Measurements from ENCODE around the gene CX3CL1.
"Not testable (repeated sequence)": the region's sequence is repeated elsewhere in the genome, so short reads cannot be mapped to it uniquely, and the experiment has no call there.

Gene CX3CL1

DNA sequence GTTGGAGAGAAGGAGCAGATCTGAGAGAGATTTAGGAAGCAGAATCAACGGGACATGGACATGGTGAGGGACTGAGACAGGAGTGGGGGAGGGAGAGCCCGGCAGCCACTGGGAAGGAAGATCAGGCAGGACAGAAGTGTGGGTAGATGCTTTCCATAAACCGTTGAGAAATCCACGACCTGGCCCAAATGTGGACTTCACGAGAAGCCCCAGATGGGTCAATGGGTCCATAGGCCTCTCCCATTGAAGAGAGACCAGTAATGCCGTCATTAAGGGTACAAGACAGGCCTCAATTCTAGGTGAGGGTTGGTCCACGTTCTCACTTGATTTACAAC is 14.2 kb upstream of the CX3CL1 start:
- no peak for DNase-seq

DNA sequence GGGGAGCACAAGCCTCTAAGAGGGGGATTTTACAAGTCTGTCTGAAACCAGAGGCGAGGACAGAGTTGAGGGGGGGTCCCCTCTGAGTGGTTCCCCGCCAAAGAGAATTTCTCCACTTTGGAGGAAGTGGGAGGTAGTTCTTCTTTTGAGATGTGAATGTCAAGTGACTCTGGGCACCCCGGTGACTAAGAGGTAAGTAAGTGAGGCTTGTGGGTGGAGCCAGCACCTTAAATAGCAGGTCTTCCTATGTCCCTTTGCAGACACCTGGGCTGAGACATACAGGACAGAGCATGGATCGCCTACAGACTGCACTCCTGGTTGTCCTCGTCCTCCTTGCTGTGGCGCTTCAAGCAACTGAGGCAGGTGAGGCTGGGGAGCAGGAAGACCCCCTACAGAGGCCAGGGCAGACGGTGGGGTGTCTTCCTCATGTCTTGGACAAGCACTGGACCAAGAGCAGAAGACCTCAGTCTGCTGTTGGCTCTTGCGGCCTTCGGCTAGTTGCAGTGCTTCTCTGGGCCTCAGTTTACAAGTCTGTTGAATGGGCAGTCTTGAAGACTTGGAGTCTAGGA is 13.7 kb upstream of the CX3CL1 start, which contains the start of gene CCL22:
CCL22 (plus strand) TSS at position 257 of the 569 bp plus-strand sequence; CDS start at position 291, 34 bp downstream.
- no peak for DNase-seq

- no peak for DNase-seq
Observed at GRCh38 chr16:57360321-57360935, 11.9 kb upstream of the CX3CL1 start.

DNA sequence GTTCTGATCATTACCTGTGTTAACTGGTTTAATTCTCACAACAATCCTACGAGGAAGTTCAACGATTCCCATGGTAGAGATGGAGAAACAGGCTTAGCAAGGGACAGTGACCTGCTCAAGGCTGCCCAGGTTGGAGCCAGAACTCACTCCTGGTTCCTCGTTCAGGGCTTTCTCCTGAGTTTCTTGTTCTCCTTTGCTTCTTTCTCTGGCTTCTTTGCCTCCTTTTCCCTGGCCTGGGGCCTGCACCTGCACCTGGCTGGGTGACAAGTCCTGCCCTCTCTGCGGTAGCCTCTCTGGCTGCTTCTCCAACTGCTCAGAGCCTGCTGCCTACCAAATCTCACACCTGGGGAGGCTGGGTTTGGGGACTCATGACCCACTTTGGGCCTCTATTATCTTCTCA is 10.9 kb upstream of the CX3CL1 start:
- DNase-seq = no peak

GRCh38 chr16:57364143-57364542 is 8.1 kb upstream of the CX3CL1 start:
- no peak for DNase-seq

- no peak for DNase-seq
Observed at GRCh38 chr16:57366544-57367040, 5.7 kb upstream of the CX3CL1 start.

DNA sequence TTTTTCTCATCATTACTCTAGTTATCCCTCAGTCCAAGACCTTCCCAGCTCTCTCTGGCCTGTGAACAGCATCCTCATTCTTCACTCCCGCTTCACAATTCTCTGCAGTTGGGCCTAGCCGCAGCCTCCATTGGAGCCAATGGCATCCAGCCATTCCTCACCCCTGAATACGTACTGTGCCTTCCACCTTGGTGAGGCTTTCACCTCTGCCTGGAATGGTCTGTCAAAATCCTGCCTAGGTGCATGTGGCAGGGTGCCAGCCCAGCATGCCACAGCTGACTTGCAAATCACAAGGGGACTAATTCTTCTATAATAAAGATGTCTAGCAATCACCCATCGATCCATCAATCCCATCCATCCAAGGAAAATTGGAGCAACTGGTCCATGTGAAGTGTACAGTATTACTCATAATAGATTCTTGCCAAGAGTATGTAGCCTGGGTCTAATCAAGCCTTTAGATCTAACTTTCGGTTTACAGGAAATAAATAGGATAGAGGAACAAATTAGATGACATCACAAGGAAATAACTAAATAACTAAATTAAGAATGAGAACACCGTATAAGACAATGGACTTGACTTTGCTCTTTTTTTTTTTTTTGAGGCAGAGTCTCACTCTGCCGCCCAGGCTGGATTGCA is 5.1 kb upstream of the CX3CL1 start:
- DNase-seq = no peak

DNA sequence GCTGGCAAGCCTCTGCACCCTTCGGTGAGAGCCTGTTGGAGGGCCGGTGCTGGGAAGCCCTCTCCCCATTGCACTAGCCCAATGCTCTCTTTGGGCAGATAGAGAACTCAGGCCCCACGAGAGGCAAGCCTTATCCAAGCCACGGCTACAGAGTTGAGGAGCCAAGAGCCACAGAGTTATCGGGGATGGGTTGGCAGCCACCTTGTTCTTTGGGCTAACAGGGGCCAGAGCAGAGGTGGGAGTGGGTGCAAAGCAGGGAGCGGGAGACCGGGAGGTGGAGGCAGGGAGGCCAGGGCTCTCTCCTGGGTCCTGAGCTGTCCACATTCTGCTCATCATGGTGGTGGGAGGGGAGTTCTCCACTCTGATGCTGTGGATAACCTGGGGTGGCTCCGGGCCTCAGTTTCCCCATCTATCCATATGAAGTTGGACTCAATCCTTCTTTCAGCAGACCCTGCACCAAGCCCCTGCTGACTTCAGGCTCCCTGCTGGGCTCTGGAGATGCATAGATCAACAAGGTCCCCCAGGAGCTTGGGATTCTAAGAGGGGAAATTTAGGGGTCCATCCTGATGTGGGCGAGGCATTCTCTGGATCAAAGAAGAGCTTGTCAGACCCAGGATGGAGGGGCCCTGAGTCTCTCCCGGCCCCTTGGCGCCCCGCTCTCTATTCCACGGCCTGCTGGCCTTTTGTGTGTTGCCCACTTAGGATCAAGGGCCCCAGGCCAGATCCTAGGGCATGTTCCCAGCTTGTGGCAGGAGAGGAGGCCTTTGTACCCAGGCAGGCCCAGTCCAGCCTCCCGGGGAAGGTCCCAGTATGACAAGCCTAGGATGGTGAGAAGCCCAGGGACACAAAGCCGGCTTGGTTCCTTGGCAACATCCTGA is 557 bp upstream of the CX3CL1 start:
- DNase-seq = no peak

DNA sequence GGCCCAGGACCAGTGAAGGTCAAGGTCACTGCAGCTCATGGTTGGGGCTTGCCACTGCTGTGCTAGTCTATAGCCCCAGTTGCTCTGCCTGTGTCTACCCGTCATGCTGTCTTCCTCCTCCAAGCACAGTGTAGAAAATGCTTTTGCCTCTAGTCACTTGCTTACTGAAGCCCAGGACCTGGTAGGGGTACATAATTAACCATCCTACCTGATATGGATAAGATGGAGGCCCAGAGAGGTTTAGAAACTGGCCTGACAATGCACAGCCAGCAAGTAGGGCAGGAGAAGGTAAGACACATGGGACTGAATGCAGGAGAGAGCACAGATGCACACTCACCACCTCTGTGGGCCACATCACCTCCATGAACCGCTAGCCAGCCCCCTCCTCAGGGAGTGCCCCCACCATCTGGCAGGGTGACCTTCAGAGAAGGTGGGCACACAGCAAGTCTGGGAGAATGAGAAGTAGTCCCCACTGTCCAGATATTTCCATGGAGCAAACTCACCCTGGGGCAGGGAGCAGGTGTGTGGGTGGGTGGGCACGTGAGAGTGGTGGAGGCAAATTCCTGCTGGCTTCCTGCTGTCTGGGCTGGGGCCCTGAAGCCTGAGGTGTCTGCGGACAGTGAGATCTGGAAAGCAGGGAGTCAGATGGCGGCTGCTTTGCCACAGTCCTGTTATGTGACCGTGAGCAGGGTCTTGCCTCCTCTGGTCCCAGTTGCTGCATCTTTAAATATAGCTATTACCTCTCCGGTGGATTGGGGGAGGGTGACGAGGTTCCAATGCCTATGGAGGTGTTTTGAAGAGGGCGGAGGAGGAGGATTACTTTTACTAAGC is 1.0 kb downstream of the CX3CL1 start:
- peak; percentile 39 for DNase-seq

DNA sequence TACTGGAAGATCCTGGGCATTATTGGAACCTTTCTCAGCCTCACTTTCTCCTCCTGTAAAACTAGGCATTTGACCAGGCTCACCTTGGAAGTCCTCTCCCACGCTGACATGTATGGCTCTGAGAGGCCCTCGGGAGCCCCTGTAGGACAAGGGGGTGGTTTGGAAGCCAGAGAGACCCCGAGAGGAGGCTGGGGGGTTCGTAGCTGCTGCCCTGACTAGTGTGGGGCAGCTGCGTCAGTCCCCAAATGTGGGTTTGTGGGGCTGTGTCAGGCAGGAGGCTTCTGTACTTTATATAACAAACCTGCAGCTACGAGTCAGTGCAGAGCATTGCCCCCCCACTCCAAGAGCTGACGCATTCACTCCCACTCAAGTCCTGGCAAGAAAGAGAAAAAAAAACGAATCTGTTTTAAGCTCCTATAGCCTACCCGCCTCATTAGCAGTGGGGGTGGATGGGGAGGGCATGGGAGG is 1.8 kb downstream of the CX3CL1 start:
- peak; percentile 83 for DNase-seq

DNA sequence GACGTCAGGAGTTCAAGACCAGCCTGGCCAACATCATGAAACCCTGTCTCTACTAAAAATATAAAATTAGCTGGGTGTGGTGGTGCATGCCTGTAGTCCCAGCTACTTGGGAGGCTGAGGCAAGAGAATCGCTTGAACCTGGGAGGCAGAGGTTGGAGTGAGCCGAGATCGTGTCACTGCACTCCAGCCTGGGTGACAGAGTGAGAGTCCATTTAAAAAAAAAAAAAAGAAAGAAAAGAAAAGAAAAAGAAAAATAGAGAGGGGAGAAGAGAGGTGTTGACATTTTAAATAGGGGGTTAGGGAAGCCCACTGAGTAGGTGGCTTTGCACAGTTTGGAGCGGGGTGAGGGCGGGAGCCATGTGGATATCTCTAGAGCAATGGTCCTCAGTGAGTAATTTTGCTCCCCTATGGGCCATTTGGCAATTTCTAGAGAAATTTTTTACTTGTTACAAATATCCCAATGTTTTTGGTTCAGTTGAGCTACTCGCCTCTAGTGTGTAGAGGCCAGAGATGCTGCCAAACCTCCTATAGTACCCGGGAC is 2.7 kb downstream of the CX3CL1 start:
- not testable (repeated sequence) for DNase-seq

- no peak for DNase-seq
Observed at GRCh38 chr16:57376313-57376818, 4.1 kb downstream of the CX3CL1 start.

DNA sequence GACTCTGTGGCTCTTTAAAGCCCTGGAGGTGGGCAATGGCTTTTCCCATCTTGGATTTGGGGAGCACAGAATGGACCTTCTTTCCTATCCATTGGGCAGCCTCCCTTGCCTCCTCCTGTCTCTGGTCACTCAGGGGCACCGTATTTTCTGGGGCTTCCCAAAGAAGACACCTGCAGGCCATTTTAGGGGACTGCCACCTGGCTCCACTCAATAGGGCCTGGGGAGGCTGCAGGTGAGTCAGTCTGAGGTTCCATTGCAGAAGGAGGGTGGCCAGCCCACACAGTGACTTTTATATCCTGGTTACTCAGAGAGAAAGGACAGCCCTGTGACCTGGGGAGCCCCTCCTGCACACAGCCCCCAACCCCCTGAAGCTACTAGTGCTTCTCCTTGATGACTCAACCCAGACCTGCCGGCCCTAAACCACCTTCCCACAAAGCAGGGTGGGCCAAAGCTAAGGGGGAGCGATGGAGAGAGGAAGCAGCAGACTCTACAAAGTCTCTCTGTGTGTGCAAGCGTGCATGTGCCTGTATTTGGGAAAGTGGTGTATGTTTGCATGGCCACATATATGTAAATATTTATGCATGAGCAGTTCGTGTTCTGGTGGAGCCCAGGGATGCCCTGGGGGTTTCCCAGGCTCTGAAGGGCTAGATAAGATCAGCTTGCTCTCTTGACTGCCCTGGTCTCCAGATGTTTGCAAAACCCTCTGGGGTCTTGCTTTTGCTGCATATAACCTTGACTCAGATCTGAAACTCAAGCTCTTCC is 5.0 kb downstream of the CX3CL1 start:
- DNase-seq = peak; percentile 8

DNA sequence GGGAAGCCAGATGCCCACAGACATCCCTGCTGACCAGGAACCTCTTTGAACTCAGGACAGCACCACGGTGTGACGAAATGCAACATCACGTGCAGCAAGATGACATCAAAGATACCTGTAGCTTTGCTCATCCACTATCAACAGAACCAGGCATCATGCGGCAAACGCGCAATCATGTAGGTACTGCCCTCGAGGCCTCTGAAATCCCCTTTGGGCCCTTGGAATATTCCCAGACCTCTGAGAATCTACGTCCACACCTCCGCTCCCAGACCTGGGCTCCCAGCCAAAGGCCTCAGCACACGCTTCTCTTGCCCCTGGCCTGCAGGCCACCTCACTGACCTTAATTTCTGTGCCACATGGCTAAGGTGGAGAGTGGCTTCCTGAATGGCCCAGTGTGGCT is 7.3 kb downstream of the CX3CL1 start:
- no peak for DNase-seq

DNA sequence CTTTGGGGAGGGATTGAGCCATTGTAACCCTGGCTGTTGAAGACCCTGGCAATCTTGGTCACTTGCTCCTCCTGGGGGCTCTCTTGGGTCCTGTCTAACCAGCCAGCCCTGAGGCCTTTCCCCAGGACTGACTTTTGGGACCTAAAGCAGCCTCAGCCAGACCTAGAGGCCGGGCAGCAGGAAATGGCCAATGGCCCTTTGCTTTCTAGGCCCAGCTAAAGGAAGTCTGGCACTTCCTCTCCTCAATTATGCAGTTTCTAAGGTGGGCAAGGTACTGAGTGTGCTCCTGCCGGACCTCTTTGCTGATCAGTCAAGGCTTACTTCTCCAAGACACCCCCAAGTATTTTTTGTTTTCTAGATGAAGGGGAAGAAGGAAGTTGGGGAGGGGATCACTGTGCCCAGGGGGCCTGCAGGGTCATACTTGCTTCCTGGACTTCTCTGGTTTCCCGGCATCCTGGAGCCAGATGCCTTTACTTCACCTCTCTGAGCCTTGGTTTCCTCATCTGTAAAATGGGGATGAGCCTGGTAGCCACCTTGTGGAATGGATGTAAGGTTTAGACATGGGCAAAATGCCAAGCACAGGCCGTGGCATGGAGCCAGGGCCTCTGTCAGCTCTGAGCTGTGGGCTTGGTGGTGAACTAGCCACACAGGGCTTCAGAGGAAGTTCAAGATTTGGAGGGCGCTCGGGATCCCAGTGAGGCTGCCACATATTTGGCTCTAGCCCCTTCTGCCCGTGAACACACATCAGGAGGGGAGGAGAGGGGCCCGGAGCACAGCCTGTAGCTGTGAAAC is 8.6 kb downstream of the CX3CL1 start:
- DNase-seq = no peak

- no peak for DNase-seq
Observed at GRCh38 chr16:57381791-57382534, 9.7 kb downstream of the CX3CL1 start.

DNA sequence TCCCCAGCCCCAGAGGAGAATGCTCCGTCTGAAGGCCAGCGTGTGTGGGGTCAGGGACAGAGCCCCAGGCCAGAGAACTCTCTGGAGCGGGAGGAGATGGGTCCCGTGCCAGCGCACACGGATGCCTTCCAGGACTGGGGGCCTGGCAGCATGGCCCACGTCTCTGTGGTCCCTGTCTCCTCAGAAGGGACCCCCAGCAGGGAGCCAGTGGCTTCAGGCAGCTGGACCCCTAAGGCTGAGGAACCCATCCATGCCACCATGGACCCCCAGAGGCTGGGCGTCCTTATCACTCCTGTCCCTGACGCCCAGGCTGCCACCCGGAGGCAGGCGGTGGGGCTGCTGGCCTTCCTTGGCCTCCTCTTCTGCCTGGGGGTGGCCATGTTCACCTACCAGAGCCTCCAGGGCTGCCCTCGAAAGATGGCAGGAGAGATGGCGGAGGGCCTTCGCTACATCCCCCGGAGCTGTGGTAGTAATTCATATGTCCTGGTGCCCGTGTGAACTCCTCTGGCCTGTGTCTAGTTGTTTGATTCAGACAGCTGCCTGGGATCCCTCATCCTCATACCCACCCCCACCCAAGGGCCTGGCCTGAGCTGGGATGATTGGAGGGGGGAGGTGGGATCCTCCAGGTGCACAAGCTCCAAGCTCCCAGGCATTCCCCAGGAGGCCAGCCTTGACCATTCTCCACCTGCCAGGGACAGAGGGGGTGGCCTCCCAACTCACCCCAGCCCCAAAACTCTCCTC is 10.4 kb downstream of the CX3CL1 start:
- no peak for DNase-seq

Data from kidney glomerular epithelial cell (primary cell).